GM19452 (cell line): ENCODE data around the gene ACP6.
"Not testable (repeated sequence)": the region's sequence is repeated elsewhere in the genome, so short reads cannot be mapped to it uniquely, and the experiment has no call there.

ENCODE experiments used
- ATAC-seq: cut with Tn5 transposase; IDR thresholded peaks from one replicate; pipeline ENCODE4 v1.9.1; 2021; ENCODE audit not compliant: unreplicated experiment

ACP6 gene

GRCh38 chr1:147624011-147624410 is 46.3 kb downstream of the ACP6 start:
- no peak for ATAC-seq

- ATAC-seq, result no peak
Measured at GRCh38 chr1:147622731-147623130, 47.6 kb downstream of the ACP6 start.

- ATAC-seq, result no peak
Measured at GRCh38 chr1:147620543-147620942, 49.8 kb downstream of the ACP6 start.

GRCh38 chr1:147619741-147620140 is 50.6 kb downstream of the ACP6 start:
- no peak for ATAC-seq

- no peak for ATAC-seq
Measured at GRCh38 chr1:147618771-147619170, 51.6 kb downstream of the ACP6 start.

GRCh38 chr1:147618077-147618569 is 52.2 kb downstream of the ACP6 start:
- no peak for ATAC-seq

GRCh38 chr1:147614966-147615365 is 55.4 kb downstream of the ACP6 start:
- not testable (repeated sequence) for ATAC-seq

GRCh38 chr1:147613506-147613905 is 56.8 kb downstream of the ACP6 start:
- no peak for ATAC-seq

GRCh38 chr1:147612366-147612765 is 58.0 kb downstream of the ACP6 start:
- no peak for ATAC-seq

- no peak for ATAC-seq
Measured at GRCh38 chr1:147611586-147611985, 58.7 kb downstream of the ACP6 start.

GRCh38 chr1:147611021-147611426 is 59.3 kb downstream of the ACP6 start:
- no peak for ATAC-seq

GRCh38 chr1:147609358-147609757 is 61.0 kb downstream of the ACP6 start:
- ATAC-seq, result no peak

GRCh38 chr1:147608596-147608995 is 61.7 kb downstream of the ACP6 start:
- ATAC-seq, result no peak

GRCh38 chr1:147605591-147605990 is 64.7 kb downstream of the ACP6 start:
- ATAC-seq, result no peak

- ATAC-seq, result no peak
Measured at GRCh38 chr1:147603986-147604385, 66.3 kb downstream of the ACP6 start.

- no peak for ATAC-seq
Measured at GRCh38 chr1:147600119-147601111, 69.9 kb downstream of the ACP6 start.

- ATAC-seq, result peak; percentile 76
Measured at GRCh38 chr1:147599362-147600118, 70.8 kb downstream of the ACP6 start.

- ATAC-seq, result peak; percentile 8
Measured at GRCh38 chr1:147598621-147599361, 71.5 kb downstream of the ACP6 start.

GRCh38 chr1:147597010-147597409 is 73.3 kb downstream of the ACP6 start:
- no peak for ATAC-seq
